Right lobe of liver (tissue), 6 donors: ENCODE measurements around the gene AKAP10. TPM values are rescaled to one million over a fixed set of nuclear protein-coding genes. Genes with fewer than 3 reads are reported as not detected.
A peak's percentile ranks its signal among the peaks of the same experiment; 100 is the strongest.

Source experiments
- ATAC-seq, 4 donors: fragments of 200-7000 bp; cut with Tn5 transposase; one replicate each; pipeline ENCODE4 v1.9.1; 2020; ENCODE audit warnings: mild to moderate bottlenecking in 4 of 4, moderate library complexity in 4 of 4
- DNase-seq, 3 donors: peaks; one replicate each; pipeline ENCODE4 v3.0.0-alpha.2; 2020
- H3K27ac ChIP-seq, 3 donors: fragments of 200-600 bp; one replicate each; pipeline ENCODE4 v1.8.0; 2022
- H3K27me3 ChIP-seq, 2 donors: fragments of 200-600 bp; one replicate each; pipeline ENCODE4 v1.8.0; 2022
- H3K36me3 ChIP-seq, 4 donors: fragments of 200-600 bp; sonication (generic) in 1 of 4; one replicate each; pipeline versions ENCODE4 v1.5.1 to v1.8.0; 2017 to 2022; ENCODE audit warnings: control low read depth in 1 of 4
- H3K4me1 ChIP-seq, 4 donors: fragments of 200-600 bp; sonication (generic) in 1 of 4; one replicate each; pipeline versions ENCODE4 v1.5.1 to v1.8.0; 2017 to 2022; ENCODE audit warnings: control low read depth in 1 of 4
- H3K4me3 ChIP-seq, 3 donors: fragments of 200-600 bp; one replicate each; pipeline ENCODE4 v1.8.0; 2022
- H3K9me3 ChIP-seq, 4 donors: fragments of 200-600 bp; sonication (generic) in 1 of 4; one replicate each; pipeline versions ENCODE4 v1.5.1 to v1.8.0; 2017 to 2022; ENCODE audit warnings: control low read depth in 1 of 4
- POLR2A ChIP-seq: fragments of 450-650 bp; IDR thresholded peaks from one replicate; pipeline ENCODE4 v1.6.1; 2017; ENCODE audit warnings: antibody characterized with exemption, mild to moderate bottlenecking
- WGBS: methylation state at CpG from one replicate; pipeline ENCODE4 v1.1.6; 2018; ENCODE audit warnings: low coverage, low lambda C conversion rate; ENCODE audit not compliant: insufficient coverage; ENCODE audit errors: missing lambda C conversion rate; 5-methylcytosine and 5-hydroxymethylcytosine counted together
- intact Hi-C, 2 donors: fragments of 100-400 bp; cut with DNase I; formaldehyde crosslinking; loops; one replicate each; pipeline versions ENCODE4 v1.11.2 to v1.14.1; 2022
- total RNA-seq, 6 experiments: library from RNA; depleted of rRNA in 2 of 6; stranded (reverse); fragments of >200 nt in 2 of 6; fragmentation: NEBNext Ultra II Directional in 3 of 6; extraction: Animal tissue kit (Norgen Biotek cat#: 25700) in 3 of 6; gene quantifications; one replicate each; pipeline versions ENCODE4 v1.1.0 to v1.2.4, GENCODE V29; 2016 to 2023
- TF ChIP-seq, protein P1 (sequence below), 4 donors: fragments of 200-600 bp in 3 of 4; fragments of 450-650 bp in 1 of 4; IDR thresholded peaks; one replicate each; pipeline versions ENCODE4 v1.5.1 to v1.8.0; 2016 to 2022; ENCODE audit warnings: antibody characterized with exemption in 4 of 4, mild to moderate bottlenecking in 2 of 4
- donor health status: DM: no; HTN: yes; CAD: no.
- donor health status: DM: no; HTN: no; CAD: no.
- donor health status: DM: no; HTN: no; CAD: no.
- donor health status: DM: no; HTN: yes; CAD: no.
- donor health status: DM: no; HTN: yes; CAD: no.

The AKAP10 gene
- total RNA-seq, 6 experiments from 2014 or later = 8.6 to 13.1 (median 10.6) TPM

DNA sequence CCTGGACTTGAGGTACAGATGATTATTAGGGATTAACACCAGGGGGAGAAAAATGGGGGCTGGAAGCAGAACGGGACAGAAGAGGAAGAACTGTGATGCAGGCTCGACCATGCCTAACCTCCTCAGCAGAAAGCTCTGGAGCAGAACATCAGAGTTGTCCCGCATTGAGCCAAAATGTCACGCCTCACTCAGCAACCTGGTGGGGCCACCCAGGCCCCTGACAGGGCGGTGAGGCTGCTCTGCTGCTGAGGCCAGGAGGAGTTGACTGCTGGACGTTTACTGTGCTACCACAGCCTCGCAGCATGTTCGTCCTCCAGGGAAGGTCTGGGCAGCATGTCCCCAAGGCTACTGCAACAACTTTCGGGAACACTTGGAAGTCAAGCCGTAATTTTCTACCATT lies 103.4 kb downstream of the AKAP10 start:
- H3K4me1 ChIP-seq = no peaks in the 10 kb centered on the region
- H3K27ac ChIP-seq = no peak overlapping the region
- intact Hi-C loops = no loop called here
- no peaks in the 10 kb centered on the region for H3K36me3 ChIP-seq
- 80% methylated on average over 6 of the region's 10 CpGs for WGBS
- H3K4me3 ChIP-seq = no peak overlapping the region
- ATAC-seq (no peak), DNase-seq (no peak)
- TF ChIP-seq, protein P1, sequence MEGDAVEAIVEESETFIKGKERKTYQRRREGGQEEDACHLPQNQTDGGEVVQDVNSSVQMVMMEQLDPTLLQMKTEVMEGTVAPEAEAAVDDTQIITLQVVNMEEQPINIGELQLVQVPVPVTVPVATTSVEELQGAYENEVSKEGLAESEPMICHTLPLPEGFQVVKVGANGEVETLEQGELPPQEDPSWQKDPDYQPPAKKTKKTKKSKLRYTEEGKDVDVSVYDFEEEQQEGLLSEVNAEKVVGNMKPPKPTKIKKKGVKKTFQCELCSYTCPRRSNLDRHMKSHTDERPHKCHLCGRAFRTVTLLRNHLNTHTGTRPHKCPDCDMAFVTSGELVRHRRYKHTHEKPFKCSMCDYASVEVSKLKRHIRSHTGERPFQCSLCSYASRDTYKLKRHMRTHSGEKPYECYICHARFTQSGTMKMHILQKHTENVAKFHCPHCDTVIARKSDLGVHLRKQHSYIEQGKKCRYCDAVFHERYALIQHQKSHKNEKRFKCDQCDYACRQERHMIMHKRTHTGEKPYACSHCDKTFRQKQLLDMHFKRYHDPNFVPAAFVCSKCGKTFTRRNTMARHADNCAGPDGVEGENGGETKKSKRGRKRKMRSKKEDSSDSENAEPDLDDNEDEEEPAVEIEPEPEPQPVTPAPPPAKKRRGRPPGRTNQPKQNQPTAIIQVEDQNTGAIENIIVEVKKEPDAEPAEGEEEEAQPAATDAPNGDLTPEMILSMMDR (IDR thresholded peaks at IDR 0.05) = no peak
- no peak for TF ChIP-seq POLR2A
- H3K9me3 ChIP-seq = no peaks in the 10 kb centered on the region
- H3K27me3 ChIP-seq = no peaks in the 10 kb centered on the region

DNA sequence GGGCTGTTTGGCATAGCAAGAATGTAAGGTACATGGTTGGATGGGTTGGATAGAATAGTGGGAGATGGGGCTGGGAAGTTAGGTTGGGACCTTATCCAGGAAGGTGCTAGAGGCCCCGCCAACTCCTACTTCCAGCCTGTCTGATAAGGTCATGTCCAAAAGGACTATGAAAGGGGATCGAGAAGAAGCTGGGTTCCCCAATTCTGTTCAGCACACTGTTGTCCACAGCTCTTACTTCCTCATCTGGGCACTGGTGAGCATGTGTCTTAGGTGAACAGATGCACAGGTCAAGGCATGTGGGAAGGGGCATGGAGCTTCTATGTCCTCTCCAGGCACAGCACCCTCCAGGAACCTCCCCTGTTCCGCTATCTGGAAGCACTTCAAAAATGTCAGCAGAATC lies 104.3 kb downstream of the AKAP10 start:
- H3K27me3 ChIP-seq = no peaks in the 10 kb centered on the region
- no peaks in the 10 kb centered on the region for H3K36me3 ChIP-seq
- H3K9me3 ChIP-seq = no peaks in the 10 kb centered on the region
- ATAC-seq = peak in 1 of 4 donors; percentile 13
- H3K27ac ChIP-seq = no peak overlapping the region
- DNase-seq = no peak
- H3K4me3 ChIP-seq = no peak overlapping the region
- 100% methylated on average over 2 of the region's 3 CpGs for WGBS
- TF ChIP-seq POLR2A = no peak
- TF ChIP-seq, protein P1 (IDR thresholded peaks at IDR 0.05) = no peak
- no peaks in the 10 kb centered on the region for H3K4me1 ChIP-seq
- intact Hi-C loops = no loop called here

DNA sequence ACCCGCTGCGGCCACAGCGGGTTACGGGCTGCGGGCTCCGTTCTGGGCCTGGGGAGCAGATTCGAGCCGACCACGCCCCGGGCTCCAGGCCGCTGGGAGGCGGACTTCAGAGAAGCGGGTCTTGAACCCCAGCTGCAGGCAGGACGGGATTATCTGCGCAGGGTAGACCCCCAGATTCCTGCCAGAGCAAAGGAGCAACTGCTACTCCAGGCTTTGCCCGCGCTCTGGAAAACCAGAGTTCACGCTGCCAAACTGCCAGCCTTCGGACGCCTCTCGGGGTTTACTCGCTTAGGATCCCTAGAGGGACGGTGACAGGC lies 109.6 kb downstream of the AKAP10 start:
- Histone ChIP-seq H3K36me3 (no peaks in the 10 kb centered on the region), H3K27ac (peak overlapping the region in 1 of 3 donors; percentile 40), H3K4me3 (peak overlapping the region; percentile 73 to 75 (median 74)), H3K27me3 (no peaks in the 10 kb centered on the region), H3K9me3 (no peaks in the 10 kb centered on the region), H3K4me1 (peaks cover 0 to 4% (median 0%) of the 10 kb centered on the region in 4 donors)
- TF ChIP-seq POLR2A = no peak
- TF ChIP-seq, protein P1 (IDR thresholded peaks at IDR 0.05) = peak in 1 of 4 donors; percentile 2
- ATAC-seq = no peak
- intact Hi-C loops = no loop called here
- 78% methylated on average over 5 of the region's 23 CpGs for WGBS
- no peak for DNase-seq

DNA sequence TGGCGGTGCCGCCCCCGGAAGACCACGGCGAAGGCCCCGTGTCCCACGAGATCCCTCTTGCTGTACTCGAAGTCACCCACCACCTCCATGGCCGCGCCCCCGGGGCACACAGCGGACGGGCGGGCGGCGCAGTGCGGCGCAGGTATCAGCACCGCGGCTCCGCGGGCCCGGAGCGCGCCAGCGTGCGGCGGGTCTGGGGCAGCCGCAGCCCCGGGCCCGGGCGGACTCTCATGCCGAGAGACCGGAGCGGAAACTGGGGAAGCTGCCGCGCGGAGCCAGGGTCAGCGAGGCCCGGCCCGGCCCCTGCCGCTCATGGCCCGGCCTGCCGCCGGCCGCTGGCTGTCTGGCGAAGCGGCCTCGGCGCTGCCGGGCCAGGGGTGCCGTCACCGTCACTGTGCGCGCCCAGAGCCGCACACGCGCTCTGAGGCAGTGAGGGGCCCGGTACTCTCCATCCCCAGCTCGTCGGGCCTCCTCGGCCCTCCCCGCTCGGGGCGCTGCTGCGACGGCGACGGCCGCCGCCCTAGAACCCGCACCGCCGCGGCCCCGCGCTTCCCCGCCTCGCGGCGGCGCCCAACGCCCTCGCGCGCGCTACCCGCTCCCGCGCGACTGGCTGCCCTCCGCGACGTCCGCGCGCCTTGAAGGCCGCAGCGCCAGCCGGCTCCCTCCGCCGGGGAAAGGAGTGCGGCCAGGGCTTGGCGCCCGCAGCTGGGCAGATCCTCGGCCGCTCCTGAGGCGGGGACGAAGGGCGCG lies 110.1 kb downstream of the AKAP10 start, which contains the start of gene ULK2:
ULK2 (minus strand) TSS at position 608 of the 750 bp plus-strand sequence; CDS start at position 89, 519 bp downstream.
- Histone ChIP-seq H3K4me1 (peaks cover 0 to 4% (median 0%) of the 10 kb centered on the region in 4 donors), H3K9me3 (no peaks in the 10 kb centered on the region), H3K27ac (peak within 1 kb of the TSS; percentile 40 to 79 (median 58)), H3K4me3 (peak within 1 kb of the TSS; percentile 73 to 75 (median 74)), H3K27me3 (no peaks in the 10 kb centered on the region), H3K36me3 (no peaks in the 10 kb centered on the region)
- DNase-seq (peak; percentile 55 to 67 (median 65)), ATAC-seq (peak; percentile 78 to 89 (median 83))
- WGBS = 2% methylated on average over 13 of the region's 111 CpGs
- TF ChIP-seq, protein P1 (IDR thresholded peaks at IDR 0.05) = peak; percentile 6 to 43 (median 20)
- TF ChIP-seq POLR2A = peak; percentile 71
- intact Hi-C loops = no loop called here
